ENCODE results near the gene PCDHA10.

GRCh38 chr5:140869555-140869886 is 13.8 kb downstream of the PCDHA10 start:
- TF ChIP-seq RARB (CRISPR knock-in tag; IDR thresholded peaks at IDR 0.05) (no peak), ISL1 (CRISPR knock-in tag; IDR thresholded peaks at IDR 0.05) (no peak), ZFP30 (CRISPR knock-in tag; IDR thresholded peaks at IDR 0.05) (no peak), CREB5 (CRISPR knock-in tag; IDR thresholded peaks at IDR 0.05; ENCODE audit: low read depth) (no peak), PATZ1 (CRISPR knock-in tag; IDR thresholded peaks at IDR 0.05; ENCODE audit: borderline replicate concordance) (no peak)
